Measurements from ENCODE around the gene SPAG6.
"Not testable (repeated sequence)": the region's sequence is repeated elsewhere in the genome, so short reads cannot be mapped to it uniquely, and the experiment has no call there.

The SPAG6 gene

GRCh38 chr10:22372298-22372697, 27.0 kb downstream of the SPAG6 start:
- no peak for DNase-seq (ENCODE audit: low read depth)

- DNase-seq (ENCODE audit: low read depth): no peak
Observed at GRCh38 chr10:22372917-22373316, 27.6 kb downstream of the SPAG6 start.

- DNase-seq (ENCODE audit: low read depth): no peak
Observed at GRCh38 chr10:22374489-22375126, 29.3 kb downstream of the SPAG6 start.

DNA sequence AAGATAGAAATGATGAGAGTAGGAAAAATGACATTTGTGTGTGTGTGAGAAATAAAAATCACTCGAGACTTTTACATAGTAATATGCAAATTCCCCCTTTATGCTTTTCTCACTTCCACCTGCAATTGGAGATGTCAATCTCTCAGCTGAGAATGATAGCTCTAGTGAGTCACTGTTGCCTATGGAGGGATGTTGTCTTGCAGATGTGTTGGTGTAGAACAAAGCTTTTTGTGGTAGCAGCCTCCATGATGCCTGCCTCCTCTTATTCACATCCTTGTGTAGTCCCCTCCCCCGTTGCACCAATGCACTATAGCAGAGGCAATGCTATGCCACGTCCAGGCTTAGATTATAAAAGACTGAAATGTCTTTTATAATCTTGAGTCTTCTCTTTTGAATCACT, 33.8 kb downstream of the SPAG6 start:
- DNase-seq (ENCODE audit: low read depth): no peak

GRCh38 chr10:22381262-22381661, 36.0 kb downstream of the SPAG6 start:
- no peak for DNase-seq (ENCODE audit: low read depth)

DNA sequence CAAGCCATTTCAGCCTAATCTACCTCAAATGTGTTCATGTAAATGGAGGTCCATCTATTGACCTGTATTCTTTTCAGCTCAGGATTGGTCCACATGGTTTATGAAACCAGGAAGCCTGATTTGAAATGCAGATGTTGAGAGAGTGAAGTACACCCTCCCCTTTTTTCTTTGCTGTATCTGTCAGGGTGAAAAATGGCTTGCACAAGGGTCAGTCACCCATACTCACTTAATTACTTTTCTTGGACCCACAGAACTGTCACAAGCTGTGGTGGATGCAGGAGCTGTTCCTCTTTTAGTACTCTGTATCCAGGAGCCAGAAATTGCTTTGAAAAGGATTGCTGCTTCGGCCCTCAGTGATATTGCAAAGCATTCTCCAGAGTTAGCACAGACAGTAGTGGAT, 41.2 kb downstream of the SPAG6 start:
- DNase-seq (ENCODE audit: low read depth): no peak

DNA sequence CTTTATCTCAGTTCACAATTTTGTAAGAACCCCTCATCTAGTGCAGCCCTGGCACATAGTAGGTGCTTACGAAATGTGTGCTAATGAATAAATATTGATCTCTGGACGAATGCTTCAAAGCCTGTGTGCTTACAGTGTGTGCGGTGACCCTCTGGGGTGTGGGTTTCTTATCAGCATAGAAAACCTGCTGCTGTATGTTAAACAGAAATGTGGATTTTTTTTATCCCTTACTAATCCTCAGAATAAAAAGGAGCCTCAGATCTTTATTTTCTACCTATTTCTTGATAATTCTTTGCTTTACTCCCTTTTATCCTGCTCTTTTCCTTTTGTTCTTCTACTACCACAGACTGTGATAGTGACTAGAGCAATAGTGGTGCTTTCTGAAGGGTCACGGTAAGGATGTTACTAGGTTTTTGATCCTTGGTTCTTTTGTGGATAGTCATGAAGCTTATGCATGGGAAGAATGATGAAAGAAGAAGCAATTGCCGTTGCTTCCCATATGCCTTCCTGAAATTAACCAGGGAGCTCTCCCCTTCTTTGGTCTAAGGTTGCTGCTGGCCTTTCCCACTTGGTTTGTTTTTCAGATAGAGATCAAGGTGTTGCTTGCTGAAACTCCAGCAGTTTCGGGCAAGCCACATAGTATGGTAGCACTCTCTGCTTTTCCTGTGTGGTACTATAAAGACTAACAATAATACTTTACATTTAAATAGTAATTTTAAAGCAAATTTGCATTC, 44.7 kb downstream of the SPAG6 start:
- DNase-seq (ENCODE audit: low read depth): no peak

DNA sequence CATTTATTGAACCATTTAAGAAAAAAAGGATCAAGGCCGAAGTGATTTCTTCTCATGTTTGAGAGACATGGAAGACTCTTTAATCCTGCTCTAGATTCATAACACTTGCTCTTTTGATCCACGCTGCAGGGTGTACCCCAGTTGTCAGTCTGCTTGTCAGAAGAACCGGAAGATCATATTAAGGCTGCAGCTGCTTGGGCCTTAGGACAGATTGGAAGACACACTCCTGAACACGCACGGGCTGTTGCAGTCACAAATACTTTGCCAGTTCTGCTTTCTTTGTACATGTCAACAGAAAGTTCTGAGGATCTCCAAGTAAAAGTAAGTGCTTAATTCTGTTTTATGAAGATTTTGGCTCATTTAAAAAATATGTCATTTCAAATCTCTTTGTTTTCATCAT, 46.3 kb downstream of the SPAG6 start:
- DNase-seq (ENCODE audit: low read depth): no peak

DNA sequence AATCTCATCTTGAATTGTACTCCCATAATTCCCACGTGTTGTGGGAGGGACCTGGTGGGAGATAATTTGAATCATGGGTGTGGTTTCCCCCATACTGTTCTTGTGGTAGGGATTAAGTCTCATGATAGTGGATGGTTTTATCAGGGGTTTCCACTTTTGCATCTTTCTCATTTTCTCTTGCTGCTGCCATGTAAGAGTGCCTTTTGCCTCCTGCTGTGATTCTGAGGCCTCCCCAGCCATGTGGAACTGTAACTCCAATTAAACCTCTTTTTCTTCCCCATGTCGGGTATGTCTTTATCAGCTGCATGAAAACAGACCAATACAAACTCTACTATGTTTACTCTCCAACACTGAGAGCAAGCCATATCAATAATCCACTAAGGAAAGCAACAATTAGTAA, 50.9 kb downstream of the SPAG6 start:
- not testable (repeated sequence) for DNase-seq (ENCODE audit: low read depth)

- DNase-seq (ENCODE audit: low read depth): not testable (repeated sequence)
Observed at GRCh38 chr10:22406916-22407315, 61.6 kb downstream of the SPAG6 start.

GRCh38 chr10:22410394-22410793, 65.1 kb downstream of the SPAG6 start:
- DNase-seq (ENCODE audit: low read depth): no peak

- no peak for DNase-seq (ENCODE audit: low read depth)
Observed at GRCh38 chr10:22410846-22411245, 65.5 kb downstream of the SPAG6 start.

DNA sequence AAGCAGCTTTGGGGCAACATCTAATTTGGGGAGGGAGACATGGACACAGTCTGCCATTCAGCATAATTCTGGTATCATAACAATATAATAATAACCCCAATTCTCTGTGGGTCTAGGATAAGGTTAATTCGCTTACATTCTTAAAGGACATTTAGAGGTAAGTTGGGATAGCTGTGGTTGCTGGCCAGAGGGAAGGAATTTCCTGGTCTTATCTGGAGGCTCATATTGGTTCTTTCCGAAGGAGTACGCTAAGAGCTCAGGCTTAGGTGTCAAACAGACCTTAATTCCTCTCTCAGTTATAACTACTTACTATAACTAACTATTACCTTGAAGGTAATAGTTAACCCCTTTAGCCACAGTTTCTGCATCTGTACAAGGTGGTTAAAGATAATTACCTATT, 68.8 kb downstream of the SPAG6 start:
- DNase-seq (ENCODE audit: low read depth): no peak

DNA sequence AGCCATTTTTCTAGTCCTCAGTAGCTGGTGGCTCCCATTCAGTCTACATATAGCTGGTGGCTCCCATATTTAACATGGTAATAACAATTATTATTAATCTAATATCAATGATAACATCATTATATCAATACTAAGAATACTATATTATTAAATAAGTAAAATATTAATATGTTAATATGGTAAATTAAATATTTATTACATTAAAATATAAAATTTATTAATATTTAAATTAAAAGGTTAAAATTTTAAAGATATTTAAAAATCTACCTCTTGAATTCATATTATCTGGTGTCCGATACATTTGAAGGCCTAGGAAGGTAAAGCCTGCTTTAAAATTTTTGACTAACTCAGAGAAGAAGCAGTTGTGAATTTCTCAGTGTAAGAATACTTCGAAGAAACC, 69.8 kb downstream of the SPAG6 start:
- no peak for DNase-seq (ENCODE audit: low read depth)

GRCh38 chr10:22417736-22418268, 72.5 kb downstream of the SPAG6 start:
- no peak for DNase-seq (ENCODE audit: low read depth)

GRCh38 chr10:22420787-22421517, 75.7 kb downstream of the SPAG6 start:
- no peak for DNase-seq (ENCODE audit: low read depth)

GRCh38 chr10:22426653-22427052, 81.4 kb downstream of the SPAG6 start:
- DNase-seq (ENCODE audit: low read depth): no peak

GRCh38 chr10:22427101-22427500, 81.8 kb downstream of the SPAG6 start:
- no peak for DNase-seq (ENCODE audit: low read depth)

DNA sequence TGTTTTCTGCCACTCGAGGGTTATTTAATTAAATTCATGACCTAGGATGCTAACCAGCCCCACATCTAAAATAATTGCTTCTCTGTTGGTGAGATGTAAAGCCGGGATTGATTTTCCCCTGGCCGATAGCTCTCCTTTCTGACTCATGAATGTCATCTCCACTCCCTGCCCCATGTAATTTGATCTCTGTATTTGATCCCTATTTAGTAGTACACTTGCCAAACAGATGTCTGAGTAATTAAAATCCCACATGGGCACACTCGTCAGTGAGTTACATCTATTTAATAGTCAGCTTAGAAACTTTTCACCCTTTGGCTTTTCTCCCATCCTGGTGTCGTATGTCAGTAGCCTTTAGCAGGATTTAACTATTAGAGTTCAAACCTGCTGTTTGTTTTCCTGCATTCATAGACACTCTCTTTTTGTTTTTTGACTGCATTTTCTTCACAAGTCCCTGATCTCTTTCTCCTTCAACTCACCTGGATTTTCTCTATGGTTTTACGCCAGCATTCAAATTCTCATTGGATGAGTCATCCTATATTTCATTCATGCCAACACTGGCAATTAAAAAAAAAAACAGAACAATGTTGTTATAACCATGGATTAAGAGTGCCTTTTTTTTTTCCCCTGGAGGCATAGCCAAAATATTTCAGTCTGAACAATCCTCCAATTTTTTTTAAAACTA, 82.7 kb downstream of the SPAG6 start:
- peak; percentile 94 for DNase-seq (ENCODE audit: low read depth)

DNA sequence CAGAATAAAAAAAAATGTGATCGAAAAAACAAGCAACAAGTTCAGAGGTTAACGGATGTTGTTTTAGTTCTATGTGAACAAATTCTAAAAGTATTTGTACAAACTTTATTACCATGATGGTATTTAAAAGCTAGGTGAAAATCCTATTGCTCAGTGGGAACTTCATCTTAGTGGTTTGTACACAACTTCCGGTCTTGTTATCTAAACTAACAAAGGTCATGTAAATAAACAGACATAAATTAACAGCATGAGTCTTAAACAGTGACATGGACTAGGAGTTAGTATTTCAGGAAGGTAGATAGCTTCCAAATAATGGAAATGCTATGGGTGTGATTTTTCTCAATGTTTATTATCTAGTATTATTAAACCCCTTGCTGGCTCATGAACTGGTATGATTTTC, 83.8 kb downstream of the SPAG6 start:
- no peak for DNase-seq (ENCODE audit: low read depth)

DNA sequence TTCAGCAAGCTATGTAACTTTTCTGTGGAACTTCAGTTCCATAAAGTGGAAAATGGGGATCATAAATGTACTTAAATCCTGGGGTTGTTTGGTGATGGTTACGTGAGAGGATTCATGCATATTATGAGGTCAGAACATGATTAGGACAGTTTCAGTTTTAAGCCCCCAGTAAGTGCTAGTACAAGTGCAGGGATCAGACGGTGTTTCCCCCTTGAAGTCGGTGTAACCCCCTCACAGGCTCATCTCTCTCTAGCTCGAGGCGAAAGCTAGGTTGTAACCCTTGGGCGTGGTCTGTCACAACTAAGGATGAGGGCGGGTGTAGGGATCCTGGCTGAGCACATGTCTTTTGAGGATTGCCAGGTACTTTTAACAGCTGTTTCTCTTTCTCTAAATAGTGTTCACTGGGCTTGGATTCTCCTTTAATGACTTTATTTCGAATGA, 84.7 kb downstream of the SPAG6 start:
- DNase-seq (ENCODE audit: low read depth): no peak

GRCh38 chr10:22433875-22434274, 88.6 kb downstream of the SPAG6 start:
- peak; percentile 66 for DNase-seq (ENCODE audit: low read depth)
